T follicular helper cell (primary cell): ENCODE measurements around the gene NMT1.

Experiments
- DNase-seq: peaks from one replicate; pipeline ENCODE4 v3.0.0-alpha.2; 2020; ENCODE audit warnings: low read depth

The NMT1 gene

GRCh38 chr17:45150911-45151809 lies 90.0 kb downstream of the NMT1 start:
- DNase-seq, result no peak

- DNase-seq, result no peak
Observed at GRCh38 chr17:45155029-45155428, 93.9 kb downstream of the NMT1 start.

GRCh38 chr17:45155483-45155882 lies 94.4 kb downstream of the NMT1 start:
- no peak for DNase-seq

GRCh38 chr17:45156242-45156641 lies 95.1 kb downstream of the NMT1 start:
- DNase-seq, result no peak
